Amniotic epithelial cell (primary cell): ENCODE data around the gene TRMT11.
"Not testable (repeated sequence)": the region's sequence is repeated elsewhere in the genome, so short reads cannot be mapped to it uniquely, and the experiment has no call there.

Experiments used
- DNase-seq: peaks from one replicate; pipeline ENCODE4 v3.0.0-alpha.2; 2010; ENCODE audit warnings: low read depth

The TRMT11 gene

DNA sequence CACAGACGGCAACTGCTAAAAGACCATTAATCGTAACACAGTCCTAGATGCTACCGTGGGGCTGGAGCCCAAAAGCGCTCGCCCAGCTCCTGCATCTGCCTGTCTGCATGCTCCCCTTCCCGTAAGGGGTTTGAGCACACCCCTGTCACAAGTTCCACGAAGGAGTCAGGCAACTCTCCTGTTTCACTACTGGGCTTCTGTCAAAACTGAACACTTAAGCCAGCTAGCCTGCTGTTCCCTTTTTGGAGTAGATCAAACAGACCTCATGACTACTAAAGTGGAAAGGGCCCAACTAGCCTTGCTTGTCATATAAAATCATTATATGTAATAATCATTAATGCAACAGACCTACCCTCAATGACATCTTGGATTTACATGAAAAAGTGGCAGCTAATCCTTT lies 61.3 kb downstream of the TRMT11 start:
- DNase-seq = no peak

DNA sequence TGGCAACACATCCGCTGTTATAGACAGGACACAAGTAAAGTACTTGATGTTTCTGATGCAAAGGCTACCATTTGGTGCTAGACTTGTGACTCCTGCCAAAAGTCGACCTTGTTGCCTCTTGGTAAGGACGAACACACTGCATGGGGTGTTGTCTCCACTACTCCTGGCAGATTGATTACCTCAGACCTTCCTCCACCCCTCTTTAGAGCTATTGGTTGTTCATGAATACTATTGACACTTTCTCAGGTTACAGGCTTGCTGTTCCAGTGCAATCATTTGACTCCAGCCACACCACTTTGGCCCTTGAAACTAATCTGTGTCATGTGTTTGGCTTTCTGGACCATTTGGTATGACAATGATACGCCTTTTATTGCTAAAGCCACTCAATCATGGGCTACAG lies 62.3 kb downstream of the TRMT11 start:
- DNase-seq = no peak

DNA sequence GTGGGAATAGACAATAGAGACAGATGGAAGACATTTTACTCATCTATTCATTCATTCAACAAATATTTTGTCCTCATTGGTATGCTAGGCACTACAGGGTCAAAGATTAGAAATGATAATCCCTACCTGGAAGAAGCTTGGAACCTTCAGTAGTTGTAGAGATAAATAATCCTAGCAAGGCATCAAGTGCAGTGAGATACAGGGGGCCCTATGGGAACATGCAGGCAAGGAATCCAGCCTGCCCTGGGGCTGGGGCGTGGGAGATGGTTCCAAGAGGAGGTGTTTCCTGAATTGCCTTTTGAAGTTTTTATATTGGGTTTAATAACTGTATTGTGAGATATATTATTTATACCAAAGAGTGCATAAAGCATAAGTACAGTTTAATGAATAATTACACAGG lies 64.5 kb downstream of the TRMT11 start:
- DNase-seq = no peak

DNA sequence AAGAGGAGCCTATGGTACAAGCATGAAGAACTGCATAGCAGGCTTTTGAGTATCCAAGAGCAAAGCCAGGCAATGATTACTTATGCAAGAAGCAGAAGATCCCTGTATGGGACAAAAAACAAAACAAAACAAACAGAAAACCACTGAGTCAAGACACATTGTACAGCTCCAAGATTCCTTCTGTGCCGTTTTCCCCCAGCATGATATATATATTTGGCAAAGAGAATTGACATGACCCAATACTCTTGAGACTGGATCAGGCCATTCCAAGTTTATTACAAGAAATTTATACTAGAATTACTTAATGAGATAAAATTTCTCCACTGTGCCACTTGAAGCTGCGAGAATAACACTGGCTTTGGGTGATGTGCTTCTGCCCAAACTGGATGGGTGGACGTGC lies 65.5 kb downstream of the TRMT11 start:
- no peak for DNase-seq

DNA sequence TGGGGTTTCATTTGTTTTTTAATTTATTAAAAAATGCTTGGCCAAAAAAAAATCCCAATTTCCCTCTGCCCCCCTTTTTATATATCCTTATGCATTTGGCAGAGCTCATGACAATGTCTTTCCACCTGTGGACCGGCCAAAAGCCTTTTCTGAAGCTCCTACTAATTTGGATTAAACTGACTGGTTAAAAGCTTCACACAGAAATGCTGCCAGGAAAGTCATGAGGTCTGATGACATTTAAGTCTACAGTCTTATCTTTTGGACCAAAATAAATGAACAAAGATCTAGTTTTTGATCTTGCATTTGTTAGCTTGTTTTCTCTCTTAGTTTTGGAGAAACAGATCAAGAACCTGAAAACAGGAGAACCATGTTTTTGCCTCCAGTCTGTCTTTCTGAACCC lies 66.1 kb downstream of the TRMT11 start:
- no peak for DNase-seq

DNA sequence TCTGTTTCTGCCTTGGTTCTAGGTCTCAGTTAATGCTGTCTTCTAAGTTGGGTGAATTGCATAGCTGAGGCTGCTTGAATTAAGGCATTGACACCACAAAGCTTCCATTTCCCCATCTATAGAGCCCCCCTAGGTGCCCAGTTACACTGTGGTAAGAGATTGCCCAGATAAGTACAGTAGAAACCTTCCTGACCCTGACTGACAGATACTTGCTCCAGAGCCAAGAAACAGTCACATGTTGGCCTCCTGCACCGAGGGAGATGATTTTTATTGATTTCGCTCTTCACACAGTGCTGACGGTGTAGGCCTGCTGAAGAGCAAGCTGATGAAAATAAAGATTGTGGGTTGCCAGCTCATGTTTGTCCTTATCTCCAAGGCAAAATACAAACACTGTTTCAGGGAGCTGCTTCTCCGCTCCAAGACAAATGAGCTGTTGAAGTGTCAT lies 67.9 kb downstream of the TRMT11 start:
- DNase-seq = peak; percentile 91

DNA sequence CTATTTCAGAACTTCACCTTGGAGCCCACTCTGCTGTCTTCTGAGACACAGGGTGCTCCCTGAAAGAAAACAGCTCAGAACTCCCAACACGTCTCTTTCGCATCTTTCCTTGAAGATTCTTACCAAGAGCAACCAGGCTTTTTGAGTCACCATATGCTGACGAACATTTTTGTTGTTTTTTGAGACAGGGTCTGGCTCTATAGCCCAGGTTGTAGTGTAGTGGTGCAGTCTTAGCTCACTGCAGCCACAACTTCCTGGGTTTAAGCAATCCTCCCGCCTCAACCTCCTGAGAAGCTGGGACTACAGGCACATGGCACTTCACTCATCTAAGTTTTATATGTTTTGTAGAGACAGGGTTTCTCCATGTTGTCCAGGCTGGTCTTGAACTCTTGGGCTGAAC lies 68.5 kb downstream of the TRMT11 start:
- DNase-seq = peak; percentile 72

DNA sequence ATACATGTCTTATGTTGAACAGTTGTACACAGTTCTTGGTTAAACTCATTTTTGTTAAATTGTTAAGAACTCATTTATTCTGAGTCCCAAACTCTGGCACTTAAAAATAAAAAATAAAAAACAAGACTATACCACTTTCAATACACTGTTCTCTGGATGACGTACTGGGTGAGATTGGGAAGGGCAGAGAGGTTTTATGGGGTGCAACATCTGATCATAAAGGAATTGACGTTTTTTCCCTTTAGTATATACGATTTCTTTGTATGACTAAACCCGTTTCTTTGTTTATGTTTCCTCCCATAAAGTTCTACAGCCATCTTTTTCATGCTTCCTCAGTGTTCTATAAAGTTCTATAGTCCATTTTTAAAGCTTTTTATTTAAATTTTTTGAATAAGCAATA lies 69.1 kb downstream of the TRMT11 start:
- no peak for DNase-seq

DNA sequence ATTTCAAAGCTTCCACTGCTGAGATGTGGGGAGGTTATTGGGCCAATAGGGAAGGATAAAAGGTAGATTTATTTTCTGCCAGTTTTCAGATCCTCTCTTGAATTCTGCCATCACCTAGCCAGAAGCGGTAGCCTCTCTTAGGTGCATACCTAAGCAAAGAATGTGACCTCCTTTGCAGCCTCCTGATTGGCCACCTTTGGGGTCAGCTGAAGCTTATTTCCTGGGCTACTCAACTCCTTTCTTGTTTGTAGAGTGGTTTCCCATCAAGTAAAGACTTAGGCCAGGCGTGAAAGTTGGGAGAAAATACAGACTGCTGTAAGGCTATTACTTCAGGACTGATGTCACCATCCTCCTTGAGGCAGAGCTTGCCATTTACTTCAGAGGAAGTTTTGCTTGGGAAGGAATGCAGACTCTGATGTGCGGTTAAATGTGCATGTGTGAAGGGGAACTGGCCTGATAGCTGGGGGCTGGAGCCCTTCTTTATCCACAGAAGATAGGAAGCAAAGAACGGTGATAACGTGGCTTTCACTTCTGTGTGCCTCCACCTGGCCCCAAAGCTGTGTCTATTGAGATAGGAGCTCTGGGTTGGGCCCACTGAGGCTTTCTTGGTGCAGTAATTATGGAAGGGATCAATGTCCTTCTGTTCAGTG lies 70.1 kb downstream of the TRMT11 start:
- no peak for DNase-seq

DNA sequence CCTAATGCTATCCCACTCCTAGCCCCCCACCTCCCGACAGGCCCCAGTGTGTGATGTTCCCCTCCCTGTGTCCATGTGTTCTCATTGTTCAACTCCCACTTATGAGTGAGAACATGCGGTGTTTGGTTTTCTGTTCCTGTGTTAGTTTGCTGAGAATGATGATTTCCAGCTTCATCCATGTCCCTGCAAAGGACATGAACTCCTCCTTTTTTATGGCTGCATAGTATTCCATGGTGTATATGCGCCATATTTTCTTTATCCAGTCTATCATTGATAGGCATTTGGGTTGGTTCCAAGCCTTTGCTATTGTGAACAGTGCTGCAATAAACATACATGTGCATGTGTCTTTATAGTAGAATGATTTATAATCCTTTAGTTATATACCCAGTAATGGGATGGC lies 71.7 kb downstream of the TRMT11 start:
- not testable (repeated sequence) for DNase-seq

DNA sequence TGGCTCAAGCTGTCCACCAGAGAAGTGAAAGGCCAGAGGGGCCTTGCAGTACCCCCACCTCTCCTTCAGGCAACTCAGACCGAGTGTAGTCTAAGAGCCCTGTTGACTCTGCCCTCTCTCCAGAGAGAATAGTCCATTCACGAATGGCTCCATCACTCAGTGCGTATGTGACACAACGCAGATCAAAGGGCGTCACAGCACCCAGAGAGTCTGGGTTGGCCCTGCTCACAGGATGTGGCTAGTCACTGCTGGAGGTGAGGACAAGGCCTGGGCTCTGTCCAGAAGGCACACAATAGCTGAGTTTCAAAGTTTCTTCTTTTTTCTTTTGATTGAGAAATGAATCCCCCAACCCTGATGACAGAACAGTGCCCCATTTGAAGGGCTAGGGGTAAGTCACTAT lies 74.1 kb downstream of the TRMT11 start:
- DNase-seq = no peak

DNA sequence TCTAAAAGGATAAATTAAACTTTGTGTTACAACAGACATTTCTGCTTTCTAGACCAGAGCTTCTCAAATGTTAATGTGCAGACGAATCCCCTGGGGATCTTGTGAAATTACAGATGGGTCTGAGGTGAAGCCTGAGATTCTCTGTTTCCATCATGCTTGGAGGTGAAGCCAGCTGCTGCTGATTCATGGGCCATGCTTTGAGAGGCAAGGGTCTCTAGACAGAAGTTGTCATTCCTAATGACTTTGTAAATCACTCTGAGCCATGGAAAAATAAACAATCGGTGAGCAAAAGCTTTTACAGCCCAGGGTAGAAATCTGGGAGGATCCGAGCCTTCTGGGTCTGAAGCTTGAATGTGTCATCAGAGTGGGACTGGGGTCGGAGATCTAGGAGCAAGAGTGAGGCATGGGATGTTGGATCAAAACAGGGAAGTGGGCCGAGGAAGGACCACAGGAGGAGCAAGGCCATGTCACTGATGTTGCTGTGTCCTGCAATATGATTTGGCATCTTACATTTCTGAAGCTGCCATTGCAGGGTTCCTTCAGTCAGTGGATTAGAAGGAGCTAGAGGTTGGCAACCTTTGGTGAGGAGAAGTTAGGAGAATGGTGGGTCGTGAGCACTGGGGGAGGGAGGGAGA lies 77.3 kb downstream of the TRMT11 start:
- DNase-seq = peak; percentile 51

DNA sequence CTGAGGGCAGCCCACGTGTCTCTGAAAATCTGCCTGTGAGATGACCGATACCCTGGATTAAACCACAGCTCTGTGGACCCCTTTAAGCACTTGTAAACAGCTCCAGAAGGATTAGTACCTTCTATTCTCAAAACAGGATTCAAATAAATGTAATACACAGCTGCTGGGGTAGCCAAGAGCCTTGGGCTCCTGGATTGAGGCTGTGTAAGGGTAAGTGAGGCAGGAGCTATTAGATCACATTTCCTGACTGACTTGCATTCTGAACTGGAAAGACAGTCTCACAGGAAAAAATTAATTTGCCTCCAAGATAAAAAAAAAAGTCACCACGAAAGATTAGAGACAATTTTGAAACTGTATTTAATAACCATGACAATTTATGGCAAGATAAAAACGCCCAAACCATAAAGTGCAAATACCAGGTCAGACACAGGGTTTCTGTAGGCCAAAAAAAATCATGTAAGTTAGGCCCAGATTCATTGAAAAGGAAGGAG lies 78.0 kb downstream of the TRMT11 start:
- DNase-seq = no peak

DNA sequence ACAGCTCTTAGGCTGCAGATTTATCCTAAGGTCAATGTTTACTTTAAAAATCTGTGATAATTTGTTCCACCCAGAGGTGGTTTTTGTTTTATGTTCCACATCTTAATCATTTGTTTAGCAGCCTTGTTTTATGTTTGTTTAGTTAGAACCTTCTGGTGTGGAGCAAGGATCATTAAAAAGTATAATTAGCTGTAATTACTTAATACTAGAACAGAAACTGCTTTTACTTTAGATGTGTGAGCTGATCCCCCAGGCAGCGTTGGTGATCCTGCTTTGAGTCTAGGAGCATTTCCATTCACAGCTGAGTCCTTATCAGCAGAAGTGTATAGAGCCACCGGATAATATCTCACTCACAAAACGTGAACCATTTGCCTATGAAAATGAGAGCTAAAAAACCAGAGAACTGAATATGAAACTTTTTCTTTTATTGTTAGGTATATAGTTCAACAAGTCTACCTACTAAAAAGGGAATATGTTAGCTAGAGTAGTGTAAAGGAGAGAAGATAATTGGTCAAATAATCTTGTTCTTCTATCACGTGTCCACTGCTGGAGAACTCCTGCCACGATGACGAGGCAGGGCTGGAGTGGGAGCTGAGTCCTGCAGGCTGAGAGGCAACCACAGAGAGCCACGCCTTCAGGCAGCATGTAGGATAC lies 78.5 kb downstream of the TRMT11 start:
- peak; percentile 72 for DNase-seq

DNA sequence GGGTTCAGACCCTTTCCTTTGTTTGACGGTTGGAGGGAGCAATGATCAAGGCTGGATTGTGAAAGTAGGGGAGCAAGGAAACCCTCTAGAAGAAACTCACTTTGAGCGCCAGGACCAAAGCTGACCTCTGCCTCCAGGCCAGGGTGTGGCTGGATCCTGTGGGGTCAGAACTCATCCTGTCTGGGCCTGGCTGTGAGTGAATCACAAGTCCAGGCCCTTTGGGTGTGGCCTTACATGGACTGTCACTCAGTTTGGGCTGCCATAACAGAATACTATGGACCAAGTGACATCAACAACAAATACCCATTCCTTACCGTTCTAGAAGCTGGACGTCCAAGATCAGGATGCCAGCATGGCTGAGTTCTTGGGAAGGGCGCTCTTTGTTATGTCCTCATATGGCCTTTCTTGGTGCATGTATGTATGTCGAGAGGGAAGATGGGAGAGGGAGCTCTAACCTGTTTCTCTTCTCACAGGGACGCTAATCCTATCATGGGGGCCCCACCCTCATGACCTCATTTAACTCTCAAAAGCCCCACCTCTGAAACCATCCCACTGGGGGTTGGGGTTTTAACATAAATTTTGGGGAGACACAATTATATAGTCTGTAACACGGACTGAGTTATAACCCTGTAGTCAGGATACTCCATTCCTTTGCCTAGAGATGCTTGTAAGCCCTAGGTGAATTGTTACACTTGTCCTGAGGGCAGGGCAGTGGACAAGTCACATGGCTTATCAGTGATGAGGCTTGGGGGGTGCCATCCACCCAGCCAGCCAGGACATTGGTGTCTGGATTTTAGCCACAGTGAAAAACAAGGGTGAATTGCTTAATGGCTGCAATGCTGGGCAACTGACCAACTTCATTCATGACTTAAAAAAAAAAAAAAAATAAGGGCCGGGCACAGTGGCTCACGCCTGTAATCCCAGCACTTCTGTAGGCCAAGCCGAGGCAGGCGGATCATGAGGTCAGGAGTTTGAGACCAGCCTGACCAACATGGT lies 80.0 kb downstream of the TRMT11 start:
- peak; percentile 45 for DNase-seq

DNA sequence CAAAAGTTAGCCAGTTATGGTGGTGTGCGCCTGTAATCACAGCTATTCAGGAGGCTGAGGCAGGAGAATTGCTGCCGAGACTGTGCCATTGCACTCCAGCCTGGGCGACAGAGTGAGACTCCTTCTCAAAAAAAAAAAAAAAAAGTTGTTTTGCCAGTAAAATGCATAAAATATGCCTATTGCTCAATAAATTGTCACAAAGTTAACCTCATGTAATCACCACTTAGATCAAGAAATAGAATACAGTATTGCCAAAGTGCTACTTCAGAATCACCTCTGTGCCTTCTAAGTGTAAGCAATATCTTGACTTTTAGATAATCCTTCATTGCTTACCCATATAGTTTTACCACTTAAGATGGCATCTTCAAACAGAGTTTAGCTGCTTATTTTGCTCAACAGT lies 80.7 kb downstream of the TRMT11 start:
- DNase-seq = peak; percentile 11

DNA sequence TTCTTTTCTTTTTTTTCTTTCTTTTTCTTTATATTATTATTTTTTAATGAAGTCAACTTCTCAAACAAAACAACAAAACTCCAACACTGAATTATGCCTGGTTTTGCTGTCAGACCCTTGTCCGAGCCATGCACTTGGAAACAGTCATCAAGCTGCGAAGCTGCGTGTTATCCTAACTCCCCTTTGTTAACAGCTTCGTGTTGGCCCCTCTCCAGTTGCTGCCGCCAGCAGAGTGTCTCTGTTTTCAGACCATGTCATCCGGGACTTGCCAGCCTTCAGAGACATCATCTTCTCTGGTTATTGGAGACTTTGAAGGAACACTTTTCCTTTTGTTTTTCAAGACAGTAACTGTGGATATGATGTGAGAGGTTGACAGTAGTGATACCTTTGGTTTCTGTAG lies 83.1 kb downstream of the TRMT11 start:
- no peak for DNase-seq

DNA sequence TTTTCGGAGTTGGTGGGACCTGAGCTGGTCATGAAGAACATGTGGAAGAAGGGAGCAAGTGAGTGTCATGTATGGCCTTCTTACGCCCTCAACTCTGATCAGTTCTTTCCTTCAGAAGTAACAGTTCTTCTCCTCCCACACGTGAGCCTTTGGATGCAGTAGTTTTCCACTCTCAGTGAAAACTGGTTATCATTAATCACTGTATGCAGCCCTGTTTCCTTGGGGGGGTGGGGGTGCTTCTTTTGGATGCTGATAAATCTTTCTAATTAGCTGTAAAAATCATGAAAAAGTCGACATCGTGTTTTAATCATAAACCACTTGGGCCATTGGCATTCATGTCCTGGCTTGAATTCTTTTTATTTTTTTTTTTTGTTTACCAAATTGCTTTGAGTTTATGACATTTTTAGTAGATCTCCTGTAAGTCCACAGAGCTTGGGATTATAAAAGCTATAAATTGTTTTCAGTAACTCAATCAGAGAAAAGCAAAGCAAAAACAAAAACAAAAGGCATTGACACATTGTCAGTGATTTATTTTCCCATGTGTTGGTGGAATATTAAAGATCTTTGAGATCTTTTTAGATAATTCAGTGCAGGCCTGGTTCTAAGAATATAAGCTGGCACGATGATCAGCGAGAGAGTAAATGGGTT lies 84.8 kb downstream of the TRMT11 start:
- DNase-seq = no peak

DNA sequence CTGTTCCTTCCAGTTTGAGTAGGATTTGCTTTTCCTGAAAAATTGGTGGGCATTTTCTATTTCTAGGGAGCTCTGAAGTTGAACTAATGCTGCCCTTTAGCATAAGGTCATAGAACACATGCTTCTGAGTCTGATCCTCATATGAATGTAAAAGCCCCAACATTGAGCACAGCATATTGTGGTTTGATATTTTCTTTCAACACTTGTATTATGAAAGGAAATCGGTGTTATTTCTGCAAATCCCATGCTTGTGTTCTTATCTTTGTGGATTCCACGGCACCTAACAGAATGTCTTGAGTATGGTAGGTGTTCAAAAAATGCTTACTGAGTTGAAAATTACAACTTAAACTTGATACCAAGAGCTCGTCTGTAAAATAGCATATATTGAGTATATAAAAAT lies 85.8 kb downstream of the TRMT11 start:
- peak; percentile 58 for DNase-seq

DNA sequence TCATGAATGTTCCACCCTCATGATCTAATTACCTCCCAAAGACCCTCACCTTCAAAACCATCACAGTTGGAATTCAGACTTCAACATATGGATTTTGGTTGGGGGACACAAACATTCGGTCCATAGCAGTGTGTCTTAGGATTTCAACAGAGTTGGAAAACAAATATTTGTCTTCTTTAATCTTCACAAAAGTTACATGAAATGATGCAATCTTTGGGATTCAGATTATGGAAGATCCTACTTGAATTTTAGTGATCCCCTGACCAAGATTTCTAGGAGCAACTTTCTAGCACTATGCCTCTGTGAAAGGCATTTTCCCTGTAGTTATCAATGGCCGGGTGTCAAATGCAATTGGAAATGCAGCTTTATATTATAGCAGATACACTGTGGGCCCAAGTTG lies 86.5 kb downstream of the TRMT11 start:
- DNase-seq = no peak

DNA sequence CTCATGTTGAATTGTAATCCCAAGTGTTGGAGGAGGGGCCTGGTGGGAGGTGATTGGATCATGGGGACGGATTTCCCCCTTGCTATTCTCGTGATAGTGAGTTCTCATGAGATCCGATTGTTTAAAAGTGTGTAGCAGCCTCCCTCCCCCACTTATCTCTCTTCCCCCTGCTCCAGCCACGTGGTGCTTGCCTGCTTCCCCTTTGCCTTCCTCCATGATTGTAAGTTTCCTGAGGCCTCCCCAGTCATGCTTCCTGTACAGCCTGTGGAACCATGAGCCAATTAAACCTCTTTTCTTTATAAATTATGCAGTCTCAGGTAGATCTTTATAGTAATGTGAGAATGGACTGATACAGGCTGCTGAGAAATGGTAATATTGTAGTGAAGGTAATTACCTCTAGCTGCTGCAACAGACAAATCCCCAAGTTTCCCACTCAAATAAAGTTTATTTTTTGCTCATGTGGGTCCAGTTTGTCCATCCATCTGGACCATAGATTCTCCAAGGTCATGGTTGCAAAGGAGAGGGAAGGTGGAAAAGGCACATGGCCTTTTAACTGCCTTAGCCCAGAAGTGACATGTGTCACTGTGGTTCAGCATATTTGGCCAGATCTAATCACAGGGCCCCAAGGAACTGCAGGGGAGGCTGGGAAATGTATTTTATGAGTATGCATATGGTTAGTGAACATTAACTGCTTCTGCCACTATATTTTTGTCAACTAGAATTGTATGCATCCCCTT lies 89.2 kb downstream of the TRMT11 start:
- no peak for DNase-seq
